Motor neuron (in vitro differentiated cells): ENCODE results near the gene LIN52. TPM values are rescaled to one million over a fixed set of nuclear protein-coding genes. Genes with fewer than 3 reads are reported as not detected.
"Not testable (repeated sequence)": the region's sequence is repeated elsewhere in the genome, so short reads cannot be mapped to it uniquely, and the experiment has no call there.

Source experiments
- ATAC-seq, 8 experiments: fragments of 200-7000 bp; cut with Tn5 transposase; replicated peaks in 6 of 8; 2 replicates each; pipeline ENCODE4 v1.8.0; 2021; ENCODE audit warnings: mild to moderate bottlenecking in 8 of 8, moderate library complexity in 8 of 8
- H3K27ac ChIP-seq, 2 donors: fragments of 250-450 bp; sonication (Bioruptor Pico); 2 replicates each; pipeline ENCODE4 v1.9.0; 2021; ENCODE audit warnings: antibody characterized with exemption in 2 of 2, mild to moderate bottlenecking in 2 of 2, moderate library complexity in 1 of 2
- H3K4me1 ChIP-seq, 2 donors: fragments of 250-450 bp; sonication (Bioruptor Pico); replicated peaks in 1 of 2; 2 replicates each; pipeline ENCODE4 v1.6.1; 2021; ENCODE audit warnings: antibody characterized with exemption in 2 of 2, mild to moderate bottlenecking in 2 of 2, moderate library complexity in 1 of 2
- H3K4me3 ChIP-seq, 5 donors: fragments of 250-450 bp; sonication (Bioruptor Pico); 2 replicates each; pipeline ENCODE4 v1.9.0; 2021; ENCODE audit warnings: antibody characterized with exemption in 5 of 5, mild to moderate bottlenecking in 5 of 5, moderate library complexity in 4 of 5
- WGBS, 10 experiments: fragments of 450-650 bp; shearing (Covaris generic); methylation state at CpG; one replicate each; pipeline ENCODE4 v1.0.0; 2022; 5-methylcytosine and 5-hydroxymethylcytosine counted together
- in situ Hi-C, 9 experiments: fragments of 400-800 bp; cut with MboI; loops; one replicate each; pipeline ENCODE4 v1.15.0; 2021; ENCODE audit warnings: low sequenced_read_pairs in 9 of 9, low pct_unique_long_range_greater_than_20kb in 2 of 9; ENCODE audit not compliant: unreplicated experiment in 9 of 9
- total RNA-seq, 8 experiments: library from RNA; unstranded; fragments of 300-600 nt; gene quantifications; 2 replicates each; pipeline versions ENCODE4 v1.2.3 to v1.2.4, GENCODE V29; 2022

The LIN52 gene
- total RNA-seq, 8 experiments from 2014 or later = 7.2 to 19.2 (median 10.5) TPM

- in situ Hi-C loops = no loop called here
- no peak for ATAC-seq
- 31 to 63% (median 43%) methylated on average over 2 to 4 of the region's 4 CpGs for WGBS, 10 experiments
- peaks cover 5 to 9% of the 10 kb centered on the region in 2 donors for H3K4me1 ChIP-seq
- no peak overlapping the region for H3K27ac ChIP-seq
- H3K4me3 ChIP-seq = no peak overlapping the region
Measured at GRCh38 chr14:74080820-74081460, 3.8 kb upstream of the LIN52 start.

GRCh38 chr14:74081491-74081890 lies 3.3 kb upstream of the LIN52 start:
- 85 to 100% (median 94%) methylated on average over 1 to 3 of the region's 3 CpGs; no CpG with 5 or more reads in 1 of the 10 experiments for WGBS, 10 experiments
- ATAC-seq = no peak
- in situ Hi-C loops = no loop called here
- Histone ChIP-seq H3K27ac (no peak overlapping the region), H3K4me3 (no peak overlapping the region), H3K4me1 (peaks cover 5 to 10% of the 10 kb centered on the region in 2 donors)

GRCh38 chr14:74083161-74083560 lies 1.6 kb upstream of the LIN52 start:
- ATAC-seq = no peak
- H3K4me3 ChIP-seq = peak overlapping the region in 2 of 5 donors; percentile 60 to 66
- 61 to 91% (median 86%) methylated on average over 1 to 3 of the region's 3 CpGs; no CpG with 5 or more reads in 2 of the 10 experiments for WGBS, 10 experiments
- H3K4me1 ChIP-seq = peaks cover 5 to 10% of the 10 kb centered on the region in 2 donors
- H3K27ac ChIP-seq = no peak overlapping the region
- in situ Hi-C loops = no loop called here

GRCh38 chr14:74083784-74084276 lies 926 bp upstream of the LIN52 start:
- in situ Hi-C loops = no loop called here
- peak in 1 of 8 experiments; percentile 11 for ATAC-seq
- peaks cover 5 to 10% of the 10 kb centered on the region in 2 donors for H3K4me1 ChIP-seq
- peak overlapping the region; percentile 60 to 87 (median 69) for H3K4me3 ChIP-seq
- H3K27ac ChIP-seq = peak overlapping the region in 1 of 2 donors; percentile 37
- 0 to 17% (median 1%) methylated on average over 1 to 7 of the region's 15 CpGs for whole genome bisulfite sequencing, 10 experiments

- WGBS, 10 experiments = 0 to 4% (median 0%) methylated on average over 1 to 19 of the region's 26 CpGs; no CpG with 5 or more reads in 3 of the 10 experiments
- ATAC-seq = peak in 7 of 8 experiments; percentile 3 to 12 (median 4)
- H3K4me3 ChIP-seq = peak overlapping the region; percentile 60 to 87 (median 69)
- in situ Hi-C loops = no loop called here
- H3K27ac ChIP-seq = peak overlapping the region; percentile 61 to 85
- peaks cover 5 to 10% of the 10 kb centered on the region in 2 donors for H3K4me1 ChIP-seq
Measured at GRCh38 chr14:74085047-74085637, 386 bp downstream of the LIN52 start.

GRCh38 chr14:74085828-74086227 lies 1.1 kb downstream of the LIN52 start:
- in situ Hi-C loops = no loop called here
- Histone ChIP-seq H3K4me1 (peaks cover 5 to 10% of the 10 kb centered on the region in 2 donors), H3K4me3 (peak overlapping the region in 4 of 5 donors; percentile 60 to 87 (median 68)), H3K27ac (no peak overlapping the region)
- 100% methylated on average over 1 of the region's 1 CpG; no CpG with 5 or more reads in 2 of the 10 experiments for WGBS, 10 experiments
- no peak for ATAC-seq

- Histone ChIP-seq H3K4me1 (peaks cover 0 to 5% of the 10 kb centered on the region in 2 donors), H3K27ac (no peak overlapping the region), H3K4me3 (no peak overlapping the region)
- ATAC-seq = peak in 2 of 8 experiments; percentile 12 to 16
- in situ Hi-C loops = no loop called here
- 35 to 92% (median 89%) methylated on average over 2 to 6 of the region's 8 CpGs; no CpG with 5 or more reads in 5 of the 10 experiments for WGBS, 10 experiments
Measured at GRCh38 chr14:74089251-74090020, 4.7 kb downstream of the LIN52 start.

- in situ Hi-C loops = loop anchor here in 4 of 9 experiments (25.0 kb wide), 3 partner anchors 132 to 382 kb away; partner anchors contain the start of genes ISCA2 (in 1 of the 4), NPC2 (in 1 of the 4) and VSX2 (in 1 of the 4)
- Histone ChIP-seq H3K4me3 (no peak overlapping the region), H3K4me1 (peaks cover 0 to 2% of the 10 kb centered on the region in 2 donors), H3K27ac (no peak overlapping the region)
- WGBS, 10 experiments = 34 to 100% (median 92%) methylated on average over 1 to 2 of the region's 2 CpGs; no CpG with 5 or more reads in 3 of the 10 experiments
- ATAC-seq = no peak
Measured at GRCh38 chr14:74105381-74105780, 20.6 kb downstream of the LIN52 start.

- no peak for ATAC-seq
- Histone ChIP-seq H3K27ac (no peak overlapping the region), H3K4me3 (no peak overlapping the region), H3K4me1 (peaks cover 0 to 2% of the 10 kb centered on the region in 2 donors)
- WGBS, 10 experiments = 83 to 100% (median 100%) methylated on average over 1 of the region's 1 CpG; no CpG with 5 or more reads in 3 of the 10 experiments
- in situ Hi-C loops = loop anchor here in 4 of 9 experiments (25.0 kb wide), 3 partner anchors 128 to 378 kb away; partner anchors contain the start of genes ISCA2 (in 1 of the 4), NPC2 (in 1 of the 4) and VSX2 (in 1 of the 4)
Measured at GRCh38 chr14:74109369-74109768, 24.6 kb downstream of the LIN52 start.

GRCh38 chr14:74111395-74112216 lies 26.9 kb downstream of the LIN52 start:
- 83 to 97% (median 94%) methylated on average over 1 to 12 of the region's 13 CpGs; no CpG with 5 or more reads in 1 of the 10 experiments for WGBS, 10 experiments
- H3K4me1 ChIP-seq, H3K27ac ChIP-seq, H3K4me3 ChIP-seq: not testable (repeated sequence)
- in situ Hi-C loops = loop anchor here in 5 of 9 experiments (10.0 to 25.0 kb wide), 4 partner anchors 126 to 376 kb away; partner anchors contain the start of genes ISCA2 (in 1 of the 5), NPC2 (in 1 of the 5) and VSX2 (in 1 of the 5)
- ATAC-seq = peak in 4 of 8 experiments; percentile 49 to 85 (median 78)

GRCh38 chr14:74125487-74125886 lies 40.7 kb downstream of the LIN52 start:
- H3K4me3 ChIP-seq, H3K4me1 ChIP-seq, H3K27ac ChIP-seq, ATAC-seq, in situ Hi-C loops: not testable (repeated sequence)
- WGBS, 10 experiments = 100% methylated on average over 1 to 2 of the region's 5 CpGs; no CpG with 5 or more reads in 5 of the 10 experiments
